ENCODE results near the gene RIMS1.

DNA sequence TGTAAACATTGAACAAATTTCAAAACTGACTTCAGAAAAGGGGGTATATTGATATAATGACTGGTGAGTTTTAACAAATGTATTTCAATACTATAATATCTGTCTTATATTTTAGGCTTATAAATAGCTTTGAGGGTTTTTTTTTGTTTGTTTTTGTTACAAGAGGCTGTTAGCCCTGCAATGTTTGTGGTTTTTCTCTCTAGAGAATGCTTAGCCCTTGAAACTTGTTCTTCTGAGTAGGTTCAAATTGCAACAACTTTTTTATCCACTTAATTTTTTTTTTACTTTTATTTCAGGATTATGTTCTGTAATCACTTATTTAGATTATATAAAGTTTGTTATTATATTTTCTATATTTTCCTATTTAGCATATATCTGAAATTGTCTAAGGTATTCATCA, 333.2 kb downstream of the RIMS1 start:
- TF ChIP-seq CTCF (IDR thresholded peaks at IDR 0.05; ENCODE audit: insufficient read depth, low read length, poor library complexity, severe bottlenecking) (no peak), EZH2phosphoT487 (conservative IDR thresholded peaks at IDR 0.05; ENCODE audit: low read length) (no peak)

All from SU-DHL-6 (cell line).